SK-N-MC (cell line): ENCODE results near the gene ABHD17B.

ENCODE experiments used
- DNase-seq: peaks from one replicate; pipeline ENCODE4 v3.0.0-alpha.2; 2011; ENCODE audit warnings: low read depth, low spot score
- H3K27ac ChIP-seq: fragments of 200-600 bp; sonication (generic); 2 replicates; pipeline ENCODE4 v1.5.1; 2016; ENCODE audit warnings: mixed run types
- H3K36me3 ChIP-seq: fragments of 200-600 bp; sonication (generic); 2 replicates; pipeline ENCODE4 v1.6.1; 2017; ENCODE audit warnings: antibody characterized with exemption, low read length, mixed read lengths; ENCODE audit not compliant: insufficient read depth
- H3K4me3 ChIP-seq: fragments of 200-600 bp; sonication (generic); 2 replicates; pipeline ENCODE4 v1.5.1; 2016
- H3K9ac ChIP-seq: fragments of 200-600 bp; sonication (generic); 2 replicates; pipeline ENCODE4 v1.8.0; 2017; ENCODE audit warnings: mixed run types, mixed read lengths; ENCODE audit not compliant: insufficient read length
- H3K9me3 ChIP-seq: fragments of 200-600 bp; sonication (generic); 2 replicates; pipeline ENCODE4 v1.6.1; 2017; ENCODE audit warnings: low read depth, mild to moderate bottlenecking, antibody characterized with exemption, low read length, moderate library complexity, mixed read lengths
- EZH2 ChIP-seq: fragments of 200-600 bp; sonication (generic); IDR thresholded peaks from one replicate; pipeline ENCODE4 v1.6.1; 2017; ENCODE audit warnings: antibody characterized with exemption
- FOXP2 ChIP-seq: optimal IDR thresholded peaks from 2 replicates; pipeline ENCODE3; 2011; ENCODE audit warnings: mild to moderate bottlenecking, moderate library complexity; ENCODE audit not compliant: insufficient read depth; ENCODE audit errors: extremely low read length, control extremely low read depth
- POLR2AphosphoS5 ChIP-seq: IDR thresholded peaks from 2 replicates; pipeline ENCODE4 v1.6.1; 2012; ENCODE audit warnings: mild to moderate bottlenecking, low read depth, low read length, borderline replicate concordance

Gene ABHD17B

DNA sequence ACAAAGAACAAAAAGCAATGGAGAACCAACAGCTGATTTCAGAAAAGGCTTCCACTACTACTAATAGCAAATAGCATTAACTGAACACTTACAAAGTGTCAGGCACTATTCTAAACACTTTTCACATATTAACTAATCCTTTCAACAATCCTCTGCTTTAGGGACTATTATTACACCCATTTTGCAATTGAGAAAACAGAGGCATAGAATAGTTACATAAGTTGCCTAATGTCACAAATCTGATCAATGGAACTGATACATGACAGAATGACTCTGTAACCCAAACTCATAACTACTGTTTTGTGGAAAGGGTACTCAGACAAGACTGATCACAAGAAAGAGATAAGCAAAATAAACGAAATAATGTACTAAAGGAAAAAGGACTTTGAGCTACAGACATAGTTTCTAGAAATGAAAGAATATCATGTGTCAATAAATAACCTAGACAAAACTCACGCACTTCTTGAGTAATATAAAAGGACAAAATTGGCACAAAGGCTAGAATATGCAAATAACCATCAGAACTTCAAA lies 31.3 kb downstream of the ABHD17B start:
- peaks cover 17% of the 10 kb centered on the region; the same call in 1 of the 2 replicates for H3K9me3 ChIP-seq
- no peak overlapping the region for H3K4me3 ChIP-seq
- H3K9ac ChIP-seq = no peak overlapping the region
- DNase-seq = no peak
- no peak for TF ChIP-seq EZH2
- TF ChIP-seq FOXP2 = no peak
- no peak for TF ChIP-seq POLR2AphosphoS5
- no peak overlapping the region for H3K27ac ChIP-seq
- peaks cover 4% of the 10 kb centered on the region for H3K36me3 ChIP-seq

DNA sequence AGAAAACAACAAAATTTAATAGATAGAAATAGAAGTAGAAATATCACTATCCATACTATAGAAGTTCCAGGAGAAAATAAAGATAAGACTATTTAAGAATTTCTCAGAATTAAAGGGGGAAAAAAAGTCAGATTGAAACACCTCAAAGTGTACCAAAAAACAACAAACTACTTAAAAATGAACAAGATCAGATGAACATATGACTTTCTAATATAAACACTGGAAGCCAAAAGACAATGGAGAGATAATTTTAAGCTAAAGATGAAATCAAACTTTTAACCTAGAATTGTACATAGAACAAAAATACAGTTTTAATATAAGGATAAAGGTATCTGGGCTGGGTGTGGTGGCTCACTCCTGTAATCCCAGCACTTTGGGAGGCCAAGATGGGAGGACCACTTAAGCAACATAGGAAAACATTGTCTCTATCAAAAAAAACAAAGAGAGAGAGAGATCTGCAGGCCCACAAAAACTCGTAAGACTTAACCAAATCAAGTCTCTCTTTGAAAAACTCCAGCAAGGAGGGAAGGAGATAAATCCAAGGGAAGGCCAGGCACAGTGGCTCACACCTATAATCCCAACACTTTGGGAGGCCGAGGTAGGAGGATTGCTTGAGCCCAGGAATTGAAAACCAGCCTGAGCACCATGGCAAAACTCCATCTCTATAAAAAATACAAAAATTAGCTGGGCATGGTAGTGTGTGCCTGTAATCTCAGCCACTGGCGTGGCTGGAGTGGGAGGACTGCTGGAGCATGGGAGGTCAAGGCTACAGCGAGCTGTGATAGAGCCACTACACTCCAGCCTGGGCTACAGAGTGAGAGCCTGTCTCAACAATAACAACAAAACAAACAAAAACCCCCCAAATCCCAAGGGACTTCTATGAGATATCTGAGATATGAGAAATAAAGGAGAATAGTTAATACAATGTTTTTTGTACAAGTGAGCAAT lies 32.4 kb downstream of the ABHD17B start:
- TF ChIP-seq EZH2 (no peak), FOXP2 (no peak), POLR2AphosphoS5 (no peak)
- Histone ChIP-seq H3K27ac (no peak overlapping the region), H3K9ac (no peak overlapping the region), H3K9me3 (peaks cover 11% of the 10 kb centered on the region; the same call in 1 of the 2 replicates), H3K36me3 (peaks cover 7% of the 10 kb centered on the region), H3K4me3 (no peak overlapping the region)
- no peak for DNase-seq

DNA sequence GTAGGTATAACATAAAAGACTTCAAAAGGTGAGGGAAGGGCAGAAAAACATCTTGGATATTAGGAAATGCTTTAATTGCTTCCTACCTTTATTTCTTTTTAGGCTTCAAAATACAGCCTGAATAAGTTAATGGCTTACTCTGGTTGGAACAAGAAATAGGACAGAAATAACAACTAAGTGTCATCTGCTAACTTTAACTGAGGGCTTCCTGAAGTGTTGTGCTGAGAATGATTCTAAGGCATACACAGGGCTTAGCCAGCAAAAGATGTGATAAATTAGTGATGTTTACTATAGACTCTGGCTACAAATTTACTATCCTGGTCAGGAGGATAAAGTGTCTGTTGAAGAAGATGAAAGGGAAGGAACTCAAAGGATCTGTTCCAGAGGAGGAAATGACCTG lies 34.2 kb downstream of the ABHD17B start:
- H3K9me3 ChIP-seq = 0 out of 2 replicates have a peak, but pooled peaks cover 8% of the 10 kb centered on the region
- H3K9ac ChIP-seq = no peak overlapping the region
- H3K27ac ChIP-seq = no peak overlapping the region
- DNase-seq = no peak
- H3K4me3 ChIP-seq = no peak overlapping the region
- peaks cover 7% of the 10 kb centered on the region for H3K36me3 ChIP-seq
- TF ChIP-seq FOXP2 = no peak
- no peak for TF ChIP-seq EZH2
- TF ChIP-seq POLR2AphosphoS5 = no peak

DNA sequence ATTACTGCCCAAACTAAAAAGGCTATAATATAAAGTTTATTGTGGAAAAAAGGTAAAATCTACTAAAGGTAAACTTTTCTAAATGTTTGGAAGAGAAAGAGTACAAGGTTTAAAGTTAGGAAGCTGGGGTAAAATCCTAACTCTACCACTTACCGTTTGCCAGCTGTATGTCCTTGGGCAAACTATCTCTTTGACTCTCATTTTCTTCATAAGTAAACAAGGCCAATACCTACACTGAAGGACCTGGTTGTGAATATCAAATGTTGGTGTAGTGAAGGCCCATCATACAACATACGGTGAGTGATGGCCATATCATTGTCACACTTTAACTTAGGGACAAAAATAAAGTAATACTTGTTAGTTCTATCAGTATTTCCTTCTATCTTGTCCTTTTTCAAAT lies 34.9 kb downstream of the ABHD17B start:
- 0 out of 2 replicates have a peak, but pooled peaks cover 8% of the 10 kb centered on the region for H3K9me3 ChIP-seq
- H3K9ac ChIP-seq = no peak overlapping the region
- no peak overlapping the region for H3K27ac ChIP-seq
- H3K4me3 ChIP-seq = no peak overlapping the region
- DNase-seq = no peak
- TF ChIP-seq POLR2AphosphoS5 (no peak), EZH2 (no peak), FOXP2 (no peak)
- peaks cover 7% of the 10 kb centered on the region for H3K36me3 ChIP-seq

DNA sequence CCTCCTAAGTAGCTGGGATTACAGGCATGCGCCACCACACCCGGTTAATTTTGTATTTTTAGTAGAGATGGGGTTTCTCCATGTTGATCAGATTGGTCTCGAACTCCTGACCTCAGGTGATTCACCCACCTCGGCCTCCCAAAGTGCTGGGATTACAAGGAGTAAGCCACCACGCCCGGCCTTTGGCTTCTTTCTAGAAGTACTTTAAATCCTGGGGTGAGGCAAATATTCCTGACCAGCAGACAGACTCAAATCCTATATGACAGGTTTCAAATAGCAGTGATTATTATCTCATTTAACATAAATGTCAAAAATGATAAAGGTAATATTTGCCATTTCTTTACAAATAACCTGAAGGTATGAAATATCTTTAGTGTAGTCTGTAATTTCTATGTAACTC lies 35.6 kb downstream of the ABHD17B start:
- no peak for DNase-seq
- peaks cover 7% of the 10 kb centered on the region for H3K36me3 ChIP-seq
- no peak overlapping the region for H3K4me3 ChIP-seq
- no peak overlapping the region for H3K27ac ChIP-seq
- H3K9ac ChIP-seq = no peak overlapping the region
- TF ChIP-seq FOXP2 = no peak
- no peak for TF ChIP-seq EZH2
- TF ChIP-seq POLR2AphosphoS5 = no peak
- H3K9me3 ChIP-seq = 0 out of 2 replicates have a peak, but pooled peaks cover 5% of the 10 kb centered on the region

DNA sequence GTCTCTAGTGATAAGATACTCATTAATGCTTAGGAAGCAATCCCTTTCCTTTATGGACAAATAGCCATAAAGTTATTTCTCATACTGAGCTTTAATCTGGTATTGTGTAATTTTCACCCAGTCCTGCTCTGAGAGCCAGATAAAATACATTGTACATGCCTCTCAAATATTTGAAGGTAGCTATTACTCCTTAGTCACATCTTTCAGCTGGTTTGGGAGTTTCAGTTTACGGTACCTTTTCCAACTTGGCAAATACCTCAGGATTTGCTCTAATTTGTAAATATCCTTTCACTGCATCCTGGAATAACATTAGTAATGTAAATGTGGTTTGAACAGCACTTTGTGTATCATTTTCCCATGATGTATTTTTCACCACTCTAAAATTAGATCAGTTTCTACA lies 47.4 kb downstream of the ABHD17B start:
- DNase-seq = no peak
- Histone ChIP-seq H3K9ac (no peak overlapping the region), H3K36me3 (peaks cover 13% of the 10 kb centered on the region), H3K9me3 (peaks cover 16% of the 10 kb centered on the region), H3K4me3 (no peak overlapping the region), H3K27ac (no peak overlapping the region)
- TF ChIP-seq POLR2AphosphoS5 = no peak
- no peak for TF ChIP-seq EZH2
- no peak for TF ChIP-seq FOXP2

DNA sequence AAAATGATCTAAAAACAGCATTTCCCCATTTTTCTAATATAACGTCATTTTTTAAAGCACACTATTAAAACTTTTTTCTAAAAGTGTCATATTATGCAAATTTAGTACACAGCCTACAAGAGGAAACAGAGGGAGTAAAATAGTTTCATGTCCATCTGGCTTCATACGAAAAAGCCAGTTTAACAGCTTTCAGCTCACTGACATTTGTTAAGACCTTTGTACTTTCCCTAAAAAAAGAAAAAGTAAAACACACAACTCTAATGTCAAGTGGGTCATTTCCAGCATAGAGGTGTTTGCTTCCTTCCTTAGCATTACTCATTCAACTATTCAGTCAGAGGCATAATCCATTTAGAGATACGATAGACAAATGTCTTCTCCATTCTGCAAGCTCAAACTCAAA lies 49.4 kb downstream of the ABHD17B start:
- no peak overlapping the region for H3K4me3 ChIP-seq
- TF ChIP-seq POLR2AphosphoS5 (no peak), EZH2 (no peak), FOXP2 (no peak)
- H3K27ac ChIP-seq = no peak overlapping the region
- H3K36me3 ChIP-seq = peaks cover 8% of the 10 kb centered on the region; the same call in 1 of the 2 replicates
- H3K9me3 ChIP-seq = peaks cover 16% of the 10 kb centered on the region
- no peak for DNase-seq
- no peak overlapping the region for H3K9ac ChIP-seq

DNA sequence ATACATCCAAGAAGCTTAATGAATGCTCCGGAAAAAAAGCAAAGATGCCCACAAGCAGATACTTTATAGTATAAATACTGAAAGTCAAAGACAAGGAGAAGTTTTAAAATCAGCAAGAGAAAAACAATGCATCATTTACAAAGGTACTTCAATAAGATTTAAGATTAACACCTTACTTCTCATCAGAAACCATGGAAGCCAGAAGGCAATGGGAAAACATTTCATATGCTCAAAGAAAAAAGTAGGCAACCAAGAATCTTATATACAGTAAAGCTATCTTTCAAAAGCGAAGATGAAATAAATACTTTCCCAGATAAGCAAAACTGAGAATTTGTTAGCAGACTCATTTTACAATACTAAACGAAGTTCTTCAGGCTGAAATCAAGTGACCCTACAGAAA lies 51.1 kb downstream of the ABHD17B start:
- TF ChIP-seq FOXP2 (no peak), EZH2 (no peak), POLR2AphosphoS5 (no peak)
- H3K9me3 ChIP-seq = peaks cover 16% of the 10 kb centered on the region
- no peak overlapping the region for H3K27ac ChIP-seq
- peaks cover 2% of the 10 kb centered on the region; the same call in 1 of the 2 replicates for H3K36me3 ChIP-seq
- no peak overlapping the region for H3K9ac ChIP-seq
- no peak for DNase-seq
- no peak overlapping the region for H3K4me3 ChIP-seq

DNA sequence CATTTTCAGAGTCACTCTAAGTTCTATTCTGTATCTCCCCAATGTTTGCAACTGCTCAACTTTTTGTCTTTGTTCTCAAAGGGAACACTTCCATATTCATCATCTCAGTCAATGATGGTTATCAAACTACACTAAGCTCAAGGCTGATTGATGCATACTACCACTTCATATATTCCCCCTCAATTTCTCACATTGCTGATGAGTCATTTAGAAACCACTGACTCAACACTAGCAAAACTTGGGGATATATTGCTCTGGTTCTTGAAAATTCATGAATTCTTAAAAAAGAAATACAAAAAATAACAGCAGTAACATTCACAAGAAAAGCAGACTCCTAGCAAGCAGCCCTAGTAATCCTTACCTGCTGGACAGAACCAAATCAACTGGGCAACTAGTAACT lies 52.2 kb downstream of the ABHD17B start:
- no peak overlapping the region for H3K27ac ChIP-seq
- no peak for DNase-seq
- peaks cover 16% of the 10 kb centered on the region for H3K9me3 ChIP-seq
- no peak overlapping the region for H3K4me3 ChIP-seq
- TF ChIP-seq EZH2 (no peak), FOXP2 (no peak), POLR2AphosphoS5 (no peak)
- no peak overlapping the region for H3K9ac ChIP-seq
- peaks cover 2% of the 10 kb centered on the region; the same call in 1 of the 2 replicates for H3K36me3 ChIP-seq
